TTC549 (cell line): ENCODE measurements around the gene CHN2.
"Not testable (repeated sequence)": the region's sequence is repeated elsewhere in the genome, so short reads cannot be mapped to it uniquely, and the experiment has no call there.

ENCODE experiments used
- FAIRE-seq: peaks from 2 replicates; lab custom pipeline; 2012; peaks lifted over from hg19 to GRCh38; lab: Jason Lieb, UNC

Gene CHN2

GRCh38 chr7:29256693-29257002 lies 62.1 kb downstream of the CHN2 start:
- FAIRE-seq, result no peak

- no peak for FAIRE-seq
These were observed 64.4 kb downstream of the CHN2 start for GRCh38 chr7:29258951-29259350.

GRCh38 chr7:29262191-29262917 lies 67.8 kb downstream of the CHN2 start:
- no peak for FAIRE-seq

- FAIRE-seq, result not testable (repeated sequence)
These were observed 69.1 kb downstream of the CHN2 start for GRCh38 chr7:29263601-29264207.

- FAIRE-seq, result no peak
These were observed 70.8 kb downstream of the CHN2 start for GRCh38 chr7:29265208-29265923.

- FAIRE-seq, result no peak
These were observed 75.4 kb downstream of the CHN2 start for GRCh38 chr7:29269935-29270334.

GRCh38 chr7:29270594-29271318 lies 76.2 kb downstream of the CHN2 start:
- FAIRE-seq, result no peak

GRCh38 chr7:29271319-29271658 lies 76.7 kb downstream of the CHN2 start:
- FAIRE-seq, result no peak

GRCh38 chr7:29272057-29272456 lies 77.5 kb downstream of the CHN2 start:
- FAIRE-seq, result no peak

- FAIRE-seq, result no peak
These were observed 79.8 kb downstream of the CHN2 start for GRCh38 chr7:29274146-29275017.

GRCh38 chr7:29275018-29275318 lies 80.4 kb downstream of the CHN2 start:
- no peak for FAIRE-seq

- FAIRE-seq, result no peak
These were observed 80.9 kb downstream of the CHN2 start for GRCh38 chr7:29275493-29275892.

GRCh38 chr7:29276199-29276598 lies 81.6 kb downstream of the CHN2 start:
- FAIRE-seq, result no peak

GRCh38 chr7:29276806-29277205 lies 82.2 kb downstream of the CHN2 start:
- FAIRE-seq, result no peak

GRCh38 chr7:29277436-29278215 lies 83.1 kb downstream of the CHN2 start:
- FAIRE-seq, result no peak

GRCh38 chr7:29278337-29279069 lies 83.9 kb downstream of the CHN2 start:
- FAIRE-seq, result no peak

- FAIRE-seq, result no peak
These were observed 87.4 kb downstream of the CHN2 start for GRCh38 chr7:29281782-29282541.

GRCh38 chr7:29282819-29283414 lies 88.3 kb downstream of the CHN2 start:
- FAIRE-seq, result no peak

GRCh38 chr7:29284696-29285443 lies 90.3 kb downstream of the CHN2 start:
- FAIRE-seq, result no peak
